Activated CD4-positive, alpha-beta T cell treated with anti-CD3 and anti-CD28 coated beads for 48 hours (primary cell): Measurements from ENCODE around the gene MICAL1.
A peak's percentile ranks its signal among the peaks of the same experiment; 100 is the strongest.

ENCODE experiments used
- DNase-seq: peaks from one replicate; pipeline ENCODE4 v3.0.0-alpha.2; 2020

Gene MICAL1, protein sequence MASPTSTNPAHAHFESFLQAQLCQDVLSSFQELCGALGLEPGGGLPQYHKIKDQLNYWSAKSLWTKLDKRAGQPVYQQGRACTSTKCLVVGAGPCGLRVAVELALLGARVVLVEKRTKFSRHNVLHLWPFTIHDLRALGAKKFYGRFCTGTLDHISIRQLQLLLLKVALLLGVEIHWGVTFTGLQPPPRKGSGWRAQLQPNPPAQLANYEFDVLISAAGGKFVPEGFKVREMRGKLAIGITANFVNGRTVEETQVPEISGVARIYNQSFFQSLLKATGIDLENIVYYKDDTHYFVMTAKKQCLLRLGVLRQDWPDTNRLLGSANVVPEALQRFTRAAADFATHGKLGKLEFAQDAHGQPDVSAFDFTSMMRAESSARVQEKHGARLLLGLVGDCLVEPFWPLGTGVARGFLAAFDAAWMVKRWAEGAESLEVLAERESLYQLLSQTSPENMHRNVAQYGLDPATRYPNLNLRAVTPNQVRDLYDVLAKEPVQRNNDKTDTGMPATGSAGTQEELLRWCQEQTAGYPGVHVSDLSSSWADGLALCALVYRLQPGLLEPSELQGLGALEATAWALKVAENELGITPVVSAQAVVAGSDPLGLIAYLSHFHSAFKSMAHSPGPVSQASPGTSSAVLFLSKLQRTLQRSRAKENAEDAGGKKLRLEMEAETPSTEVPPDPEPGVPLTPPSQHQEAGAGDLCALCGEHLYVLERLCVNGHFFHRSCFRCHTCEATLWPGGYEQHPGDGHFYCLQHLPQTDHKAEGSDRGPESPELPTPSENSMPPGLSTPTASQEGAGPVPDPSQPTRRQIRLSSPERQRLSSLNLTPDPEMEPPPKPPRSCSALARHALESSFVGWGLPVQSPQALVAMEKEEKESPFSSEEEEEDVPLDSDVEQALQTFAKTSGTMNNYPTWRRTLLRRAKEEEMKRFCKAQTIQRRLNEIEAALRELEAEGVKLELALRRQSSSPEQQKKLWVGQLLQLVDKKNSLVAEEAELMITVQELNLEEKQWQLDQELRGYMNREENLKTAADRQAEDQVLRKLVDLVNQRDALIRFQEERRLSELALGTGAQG

DNA sequence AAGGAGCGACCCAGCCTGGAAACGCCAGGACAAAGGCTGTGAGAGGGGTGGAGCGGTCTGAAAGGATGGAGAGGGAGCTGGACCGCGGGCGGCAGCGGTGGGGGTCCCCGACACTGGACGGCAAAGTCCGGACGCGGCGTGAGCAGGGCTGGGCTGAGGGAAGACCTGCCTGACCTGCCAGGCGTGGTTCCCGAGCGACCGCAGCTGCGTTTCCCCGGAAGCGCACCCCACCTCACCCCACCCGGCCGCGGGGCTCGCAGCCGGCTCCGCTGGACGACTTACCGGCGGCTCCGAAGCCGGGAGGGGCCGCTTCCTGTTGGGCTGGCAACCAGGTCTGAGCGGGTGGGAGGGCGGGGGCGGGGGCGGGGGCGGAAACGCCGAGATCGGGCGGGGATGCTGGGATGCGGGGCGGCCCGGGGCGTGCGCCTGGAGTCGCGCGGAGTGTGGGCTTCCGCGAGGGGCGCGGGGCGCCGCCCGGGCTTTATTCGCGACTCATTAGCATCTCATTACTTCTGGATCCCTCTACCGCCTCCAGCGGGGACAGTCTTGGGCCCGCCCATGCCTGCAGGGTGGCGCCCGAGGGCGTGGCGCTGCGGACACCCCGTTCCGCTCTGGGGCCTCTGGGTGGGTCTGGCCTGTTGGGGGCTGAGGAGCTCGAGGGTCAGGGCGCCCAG, at the start of gene MICAL1:
Gene MICAL1, minus strand, starts transcription at position 336 of the 674 bp plus-strand sequence. CDS start 1,576 bp downstream, outside the sequence.
- peak; percentile 71 for DNase-seq

DNA sequence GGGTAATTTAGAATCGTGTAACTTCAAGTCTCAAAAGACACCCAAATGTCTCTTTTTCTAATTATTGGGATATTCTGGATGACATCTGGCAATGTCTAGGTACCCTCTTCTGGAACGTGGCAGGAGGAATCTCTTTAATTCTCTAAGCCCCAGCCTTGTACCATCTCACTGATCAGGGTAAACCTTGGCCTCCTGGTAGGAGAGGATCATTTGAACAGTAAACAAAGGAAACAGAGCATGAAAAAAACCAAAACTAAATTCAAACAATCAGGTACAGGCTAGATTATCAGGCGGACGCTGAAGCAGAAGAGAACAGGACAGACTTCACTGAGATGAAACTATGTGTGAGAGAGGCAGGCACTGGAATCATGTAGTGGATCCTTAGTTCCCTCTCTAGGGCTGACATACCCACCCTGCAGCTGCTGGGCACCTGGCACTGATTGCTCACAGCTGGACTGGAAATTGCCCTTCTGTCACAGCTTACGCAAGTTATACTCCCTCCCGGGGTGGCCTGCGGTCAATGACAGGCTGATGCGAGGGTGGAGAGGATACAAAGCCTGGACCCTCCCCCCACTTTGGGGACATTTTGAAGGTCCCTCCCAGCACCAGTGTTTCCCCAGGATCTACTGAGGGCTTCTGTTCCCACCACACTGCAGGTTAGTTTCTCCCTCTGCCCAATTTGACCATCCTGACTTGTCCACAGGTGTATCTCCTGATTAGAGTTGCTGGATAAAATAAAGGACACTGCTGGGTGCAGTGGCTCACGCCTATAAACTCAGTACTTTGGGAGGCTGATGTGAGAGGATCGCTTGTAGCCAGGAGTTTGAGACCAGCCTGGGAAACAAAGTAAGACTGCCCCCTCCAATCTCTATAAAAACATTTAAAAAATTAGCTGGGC, 48.0 kb upstream of the MICAL1 start:
- DNase-seq = no peak

DNA sequence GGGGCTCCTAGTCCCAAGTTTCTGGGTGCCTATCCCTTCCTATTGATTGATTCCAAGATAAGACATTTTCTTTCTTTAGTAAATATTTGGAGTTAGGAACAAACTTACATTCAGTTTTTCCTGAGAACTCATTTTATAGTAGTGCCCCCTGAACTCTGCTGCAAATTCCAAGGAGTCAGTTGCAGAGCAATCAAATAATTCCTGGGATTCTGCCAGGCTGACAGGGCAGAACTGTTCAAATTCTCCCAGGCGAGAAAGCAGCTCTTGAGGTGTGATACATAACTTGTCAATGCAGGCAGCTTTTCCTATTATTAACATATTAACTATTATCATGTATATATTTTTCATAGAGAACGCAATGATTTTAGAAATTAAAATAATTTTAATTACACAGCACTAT, 43.4 kb upstream of the MICAL1 start:
- no peak for DNase-seq

DNA sequence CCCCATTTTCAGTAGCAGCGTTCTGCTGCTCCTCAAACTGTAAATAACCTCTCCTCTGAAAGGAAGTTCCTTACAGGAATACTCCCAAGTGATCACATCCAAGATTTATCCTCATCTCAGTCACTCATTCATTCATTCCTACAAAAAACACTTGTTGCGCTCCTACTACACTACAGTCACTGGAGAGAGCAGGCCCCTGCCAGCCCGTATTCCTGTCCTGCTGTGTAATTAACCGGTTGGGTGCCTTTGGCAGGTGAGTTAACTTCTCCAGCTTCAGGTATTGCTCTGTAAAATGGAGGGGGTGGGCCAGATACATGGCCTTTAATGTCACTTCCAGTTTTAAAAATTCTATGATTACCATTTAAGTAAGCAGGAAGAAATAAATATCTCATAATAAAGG, 42.5 kb upstream of the MICAL1 start:
- DNase-seq = no peak

DNA sequence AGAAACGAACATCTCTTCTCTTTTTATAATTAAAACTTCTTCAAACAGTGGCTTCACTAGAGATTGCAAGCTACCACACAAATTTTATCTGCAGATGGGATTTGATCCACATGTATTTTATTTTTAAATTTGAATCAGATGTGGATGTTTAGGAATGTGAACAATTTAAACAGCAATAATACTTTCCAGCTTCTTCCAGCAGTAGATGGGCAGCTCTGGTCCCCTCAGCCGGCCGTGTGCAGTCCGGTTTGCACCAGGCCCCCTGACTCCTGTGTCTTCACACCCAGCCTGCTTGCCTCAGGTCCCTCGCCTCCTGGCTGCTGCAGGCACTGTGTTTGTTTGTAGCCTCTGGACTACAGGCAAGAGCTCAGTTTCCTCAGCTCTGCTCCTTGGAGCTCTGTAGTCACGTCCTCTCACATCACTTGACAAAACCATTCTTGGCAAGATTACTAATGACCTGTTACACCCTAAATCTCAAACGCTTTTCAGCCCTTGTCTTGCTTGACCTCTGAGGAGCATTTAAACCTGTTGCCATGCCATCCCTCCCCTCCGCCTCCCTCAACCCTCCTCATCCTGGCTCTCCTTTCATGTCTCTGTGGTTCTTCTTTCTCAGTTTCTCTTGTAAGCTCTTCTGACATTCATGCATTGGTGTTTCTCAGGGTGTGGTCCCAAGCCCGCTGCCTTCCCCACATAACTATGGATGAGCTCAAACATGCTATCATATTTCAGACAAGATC, 40.6 kb upstream of the MICAL1 start:
- no peak for DNase-seq

DNA sequence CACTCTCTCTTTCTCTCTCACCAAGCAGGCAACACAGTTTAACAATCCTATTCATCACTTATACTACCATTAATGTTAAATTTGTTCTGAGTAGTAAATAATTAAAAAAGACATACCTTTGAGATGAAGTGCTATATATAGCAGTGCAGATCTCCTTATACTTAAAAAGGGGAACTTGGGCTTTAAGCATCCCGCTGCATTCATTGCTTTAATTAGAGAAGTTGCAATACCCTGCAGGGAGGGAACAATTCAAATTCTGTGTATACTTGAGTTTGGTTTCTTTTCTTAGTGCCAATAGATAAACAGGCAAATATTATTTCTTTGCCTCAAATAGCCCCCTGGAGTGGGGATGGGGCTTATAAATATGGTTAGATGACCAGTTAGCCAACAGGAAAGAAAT, 38.3 kb upstream of the MICAL1 start:
- no peak for DNase-seq

DNA sequence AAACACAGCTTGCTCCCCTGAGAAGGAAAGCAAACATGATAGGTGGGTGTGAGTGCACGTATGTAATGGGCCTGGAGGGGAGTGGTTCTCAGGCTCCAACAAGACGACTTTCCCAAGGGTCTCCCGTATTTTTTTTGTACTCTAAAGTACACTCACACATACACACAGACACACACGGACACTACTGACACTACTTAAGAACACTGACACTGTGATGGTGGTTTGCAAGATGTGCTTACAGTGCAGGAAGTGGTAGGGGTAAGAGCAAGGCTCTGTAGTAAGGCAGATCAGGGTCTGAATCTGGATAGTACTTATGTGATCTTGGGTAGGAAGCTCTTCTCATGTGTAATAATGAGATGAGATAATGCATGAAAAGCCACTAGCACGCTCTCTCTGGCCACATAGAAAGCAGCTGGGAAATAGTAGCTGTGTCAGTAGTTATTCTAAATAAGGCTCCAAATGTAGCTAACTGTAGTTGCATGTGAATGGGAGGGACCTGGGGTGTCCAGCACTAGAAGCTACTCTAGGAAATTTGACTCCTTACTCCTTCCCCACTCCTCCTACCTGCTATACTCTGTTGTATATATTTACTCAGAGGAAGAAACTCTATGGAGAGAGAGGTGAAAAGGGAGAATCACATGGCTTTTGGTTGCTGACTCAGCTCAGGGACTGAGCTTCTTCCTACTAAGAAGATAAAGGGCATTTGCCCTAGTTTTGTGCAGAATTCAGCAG, 35.8 kb upstream of the MICAL1 start:
- DNase-seq = no peak

DNA sequence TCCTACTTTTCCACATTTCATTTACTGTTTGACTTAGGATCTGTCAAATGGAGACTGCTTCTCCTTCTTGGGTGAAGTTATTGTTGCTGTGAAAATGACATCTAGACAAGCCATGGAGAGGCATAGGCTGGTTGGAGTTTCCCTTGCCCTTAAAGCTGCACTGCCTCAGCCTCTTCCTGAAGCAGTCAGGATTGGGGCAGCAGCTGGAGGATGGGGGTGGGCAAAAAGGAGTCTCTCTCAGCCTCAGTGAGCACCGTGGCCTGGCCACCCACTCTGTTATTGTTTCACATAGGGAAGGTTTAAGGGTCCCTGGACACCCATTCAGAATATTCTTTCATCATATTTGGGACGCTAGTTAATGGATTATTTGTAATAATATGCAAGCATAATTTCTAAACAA, 35.1 kb upstream of the MICAL1 start:
- no peak for DNase-seq

DNA sequence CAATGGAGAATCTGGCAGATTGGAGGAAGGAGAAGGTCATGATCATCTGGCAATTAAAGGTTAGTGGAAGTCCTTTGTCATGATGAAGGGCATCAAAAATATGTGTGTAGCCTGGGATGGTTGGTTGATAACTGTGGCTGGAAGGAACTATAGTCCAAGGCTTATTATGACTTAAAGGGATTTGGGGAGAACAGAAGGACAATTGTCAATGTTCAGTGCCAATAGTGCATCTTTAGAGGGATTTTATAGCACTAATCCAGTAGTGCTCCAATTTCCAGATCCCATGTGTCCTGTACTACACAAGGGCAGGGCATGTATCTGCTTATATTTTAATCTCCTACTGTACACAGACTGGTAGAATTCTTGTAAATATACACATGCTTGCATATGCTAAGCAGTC, 32.4 kb upstream of the MICAL1 start:
- DNase-seq = no peak

DNA sequence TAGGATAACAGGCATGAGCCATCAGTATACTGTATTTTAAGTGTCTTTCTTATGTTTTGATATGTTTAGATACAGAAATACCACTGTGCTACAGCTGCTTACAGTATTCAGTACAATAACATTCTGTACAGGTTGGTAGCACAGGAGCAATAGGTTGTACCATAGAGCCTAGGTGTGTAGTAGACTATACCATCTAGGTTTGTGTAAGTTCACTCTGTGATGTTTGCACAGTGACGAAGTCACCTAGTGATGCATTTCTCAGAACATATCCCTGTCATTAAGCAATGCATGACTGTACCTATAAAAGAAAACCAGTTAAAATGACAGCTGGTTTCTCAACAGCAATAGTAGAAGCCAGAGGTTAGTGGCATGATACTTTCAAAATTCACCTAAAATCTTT, 30.5 kb upstream of the MICAL1 start:
- no peak for DNase-seq

DNA sequence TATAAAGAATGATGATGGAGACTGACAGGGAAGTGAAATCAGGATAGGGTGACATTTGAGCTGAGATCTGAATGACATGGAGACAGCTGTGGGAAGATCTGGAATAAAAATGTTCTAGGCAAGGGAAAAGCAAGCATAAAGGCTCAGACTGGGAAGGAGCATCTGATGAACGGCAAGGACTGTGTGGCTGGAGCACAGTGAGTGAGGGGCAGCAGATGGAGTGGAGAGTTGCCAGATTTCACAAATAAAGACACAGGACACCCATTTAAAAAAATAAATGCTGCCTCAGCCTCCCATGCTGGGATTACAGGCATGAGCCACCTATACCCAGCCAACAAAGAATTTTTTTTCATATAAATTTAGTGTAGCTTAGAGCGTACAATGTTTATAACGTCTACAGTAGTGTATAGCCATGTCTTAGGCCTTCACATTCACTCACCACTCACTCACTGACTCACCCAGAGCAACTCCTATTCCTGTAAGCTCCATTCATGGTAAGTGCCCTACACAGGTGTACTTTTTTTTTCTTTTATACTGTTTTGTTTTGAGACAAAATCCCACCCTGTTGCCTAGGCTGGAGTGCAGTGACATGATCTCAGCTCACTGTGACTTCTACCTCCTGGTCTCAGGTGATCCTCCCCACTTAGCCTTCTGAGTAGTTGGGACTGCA, 29.8 kb upstream of the MICAL1 start:
- DNase-seq = no peak

DNA sequence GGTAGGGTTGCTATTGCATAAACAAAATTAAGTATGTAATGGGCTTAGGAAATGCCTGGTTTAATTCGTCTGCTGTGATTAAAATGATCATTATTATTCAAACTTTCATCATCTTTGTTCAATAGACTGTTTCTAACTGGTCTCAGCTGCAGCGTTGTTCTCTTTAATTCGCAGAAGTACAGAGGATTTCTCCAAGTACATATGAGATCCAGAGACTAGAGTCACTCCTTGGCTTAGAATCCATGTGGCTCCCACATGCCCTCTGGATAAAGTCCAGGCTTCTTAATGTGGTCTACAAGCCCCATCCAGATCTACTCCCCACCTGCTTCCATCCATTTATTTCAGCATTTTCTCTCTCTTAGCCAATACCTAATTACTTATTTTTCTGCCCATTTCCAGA, 28.6 kb upstream of the MICAL1 start:
- DNase-seq = no peak

DNA sequence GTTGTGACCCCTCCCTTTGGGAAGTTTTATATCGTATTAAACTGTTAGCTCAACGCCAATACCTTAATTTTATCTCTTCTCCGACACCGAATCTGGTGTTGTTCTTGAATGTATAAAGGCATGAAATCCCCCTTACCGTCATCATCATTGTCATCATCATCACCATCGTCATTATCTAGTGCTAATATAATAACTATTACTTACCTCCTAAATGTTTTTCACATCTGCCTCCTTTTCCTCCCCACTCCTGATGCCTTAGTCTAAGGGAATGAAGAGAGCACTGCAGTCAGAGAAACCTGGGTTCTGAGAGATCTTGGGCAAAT, 28.1 kb upstream of the MICAL1 start:
- DNase-seq = no peak

DNA sequence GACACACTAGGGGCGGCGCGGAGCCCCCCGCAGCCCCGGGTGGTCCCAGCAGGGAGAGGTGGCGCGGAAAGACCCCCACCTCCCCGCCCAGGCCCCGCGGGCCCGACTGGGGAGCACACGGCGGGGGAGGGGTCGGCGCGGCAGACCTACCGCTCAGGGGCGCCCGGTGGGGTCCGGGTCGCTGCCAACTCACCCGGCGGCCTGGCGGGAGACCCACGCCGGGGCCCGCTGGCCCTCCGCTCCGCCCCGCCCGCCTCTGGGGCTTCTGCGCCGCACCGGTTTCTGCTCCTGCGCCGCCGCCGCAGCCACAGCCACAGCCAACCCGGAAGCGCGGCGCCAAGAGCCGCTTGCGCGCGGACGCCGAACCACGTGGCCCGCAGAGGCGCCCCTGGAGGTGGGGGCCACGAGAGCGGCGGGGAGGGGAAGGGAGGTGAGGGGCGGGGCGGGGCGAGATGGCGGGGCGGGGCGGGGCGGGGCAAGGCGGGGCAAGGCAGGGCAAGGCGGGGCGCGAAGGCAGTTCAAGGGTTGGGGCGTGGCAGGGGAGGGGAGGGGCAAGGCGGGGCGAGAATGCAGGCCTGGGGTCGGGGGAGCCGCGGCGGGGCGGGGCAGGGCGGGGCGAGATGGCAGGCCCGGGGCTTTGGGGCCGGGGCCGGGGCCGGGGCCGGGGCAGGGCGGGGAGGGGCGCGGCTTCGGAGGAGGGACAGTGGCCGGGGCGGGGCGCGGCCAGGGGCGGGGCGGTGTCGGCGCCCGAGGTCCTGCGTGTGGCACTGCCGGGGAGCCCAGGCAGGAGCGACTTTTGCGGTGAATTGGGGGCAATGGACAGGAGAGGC, 27.5 kb upstream of the MICAL1 start, which contains the start of gene ZBTB24:
Gene ZBTB24, minus strand, starts transcription at position 315 of the 830 bp plus-strand sequence. CDS start 1,193 bp downstream, outside the sequence.
- DNase-seq = peak; percentile 89

DNA sequence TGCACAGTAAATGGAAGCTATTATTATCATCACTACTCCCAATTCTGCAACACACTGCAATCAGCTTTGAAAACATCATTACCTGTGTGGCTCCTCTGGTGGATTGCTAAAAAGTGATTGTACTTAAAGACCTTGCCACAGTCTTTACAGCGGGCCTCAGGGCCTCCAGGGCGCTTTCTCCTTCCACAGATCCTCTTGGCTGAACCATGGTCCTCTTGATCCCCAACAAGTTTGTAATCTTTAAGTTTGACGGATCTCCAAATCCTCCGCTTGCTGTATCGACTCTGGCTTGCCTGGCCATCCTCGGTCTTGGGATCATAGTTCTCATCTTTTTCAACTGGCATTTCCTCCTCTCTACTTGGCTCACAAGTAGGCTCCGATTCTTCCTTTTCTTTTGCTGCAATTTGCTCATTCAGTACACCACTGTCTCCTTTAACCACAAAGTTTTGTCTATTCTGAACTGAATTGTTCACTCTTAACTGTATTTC, 25.5 kb upstream of the MICAL1 start:
- no peak for DNase-seq

DNA sequence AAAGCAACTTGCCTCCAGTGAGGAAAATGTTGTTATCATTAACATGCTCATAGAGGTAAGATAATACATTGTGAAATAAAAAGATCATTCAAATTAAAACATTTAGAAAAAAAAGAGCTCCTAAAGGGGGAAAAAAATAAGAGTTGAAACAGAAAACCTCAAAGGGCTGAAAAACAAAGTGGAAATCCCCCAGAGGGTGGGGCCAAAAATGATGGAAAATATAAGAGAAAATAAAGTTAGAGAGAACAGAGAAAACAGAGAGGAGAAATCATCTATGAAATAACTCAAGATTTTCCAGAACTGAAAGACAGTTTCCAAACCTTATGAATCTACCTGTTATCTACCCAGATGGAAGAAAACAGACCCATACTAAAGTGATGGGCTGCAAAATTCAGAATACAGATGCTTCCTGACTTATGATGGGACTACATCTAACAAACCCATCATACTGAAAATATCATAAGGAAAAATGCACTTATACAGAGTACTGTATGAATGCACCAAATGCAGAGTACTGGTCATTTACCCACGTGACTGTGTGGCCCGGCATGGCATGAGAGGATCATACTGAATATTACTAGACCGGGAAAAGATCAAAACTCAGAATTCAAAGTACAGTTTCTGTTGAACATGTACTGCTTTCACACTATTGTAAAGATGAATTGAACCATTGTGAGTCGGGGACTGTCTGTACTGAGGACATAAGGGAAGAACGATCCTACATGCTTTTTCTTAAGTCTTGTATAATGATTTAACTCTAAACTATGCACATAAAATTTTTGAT, 23.5 kb upstream of the MICAL1 start:
- no peak for DNase-seq

DNA sequence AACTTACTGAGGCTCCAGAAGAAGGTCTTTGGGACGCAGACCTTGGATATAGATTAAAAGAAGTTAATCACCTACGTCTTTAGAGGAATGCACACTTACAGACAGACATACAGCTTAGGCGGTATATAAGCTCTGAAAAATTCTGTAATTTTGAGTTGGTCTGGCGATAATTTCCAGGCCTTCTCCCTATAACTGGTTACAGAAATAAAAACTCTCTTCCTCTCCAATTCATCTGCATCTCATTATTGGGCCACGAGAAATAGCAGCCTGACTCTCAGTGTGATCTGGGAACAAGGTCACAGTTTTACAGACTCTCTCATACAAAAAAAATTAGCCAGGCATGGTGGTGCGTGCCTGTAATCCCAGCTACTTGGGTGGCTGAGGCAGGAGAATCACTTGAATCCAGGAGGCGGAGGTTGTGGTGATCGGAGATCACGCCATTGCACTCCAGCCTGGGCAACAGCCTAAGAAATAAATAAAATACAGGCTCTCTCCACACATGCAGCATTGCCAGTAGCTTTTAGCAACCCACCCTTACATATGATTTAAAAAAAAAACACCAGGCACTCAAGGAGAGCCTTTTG, 22.7 kb upstream of the MICAL1 start:
- no peak for DNase-seq

DNA sequence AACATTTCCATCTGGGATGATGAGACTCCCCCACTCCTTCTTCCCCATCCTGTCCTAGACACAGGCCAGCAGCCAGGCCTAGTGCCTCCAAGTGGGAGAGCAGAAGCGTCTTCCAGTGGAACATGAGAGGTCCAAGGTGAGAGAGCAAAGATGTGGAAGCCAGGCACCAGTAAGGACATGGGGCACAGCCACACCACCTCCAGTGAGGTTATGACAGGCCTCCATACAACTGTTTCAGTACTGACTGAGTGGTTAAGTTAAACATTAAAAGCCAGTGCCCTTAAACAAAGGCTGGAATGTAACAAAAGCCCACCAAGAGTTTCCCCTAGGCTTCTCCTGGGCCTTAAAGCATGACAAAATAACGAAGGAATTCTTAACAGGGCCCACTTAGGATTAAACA, 22.2 kb upstream of the MICAL1 start:
- DNase-seq = no peak
